Large intestine (tissue), 3 donors: ENCODE results near the gene SLC44A1. TPM values are rescaled to one million over a fixed set of nuclear protein-coding genes. Genes with fewer than 3 reads are reported as not detected.
"Not testable (repeated sequence)": the region's sequence is repeated elsewhere in the genome, so short reads cannot be mapped to it uniquely, and the experiment has no call there.

ENCODE experiments used
- DNase-seq, 2 donors: peaks; one replicate each; pipeline versions ENCODE4 v3.0.0 to v3.0.0-alpha.2; 2013
- H3K27ac ChIP-seq: one replicate; pipeline ENCODE4 v1.5.1; 2013; ENCODE audit warnings: low read length
- H3K27me3 ChIP-seq: 2 replicates; pipeline ENCODE4 v1.6.1; 2013; ENCODE audit warnings: low read length; ENCODE audit not compliant: control insufficient read depth, insufficient read depth
- H3K36me3 ChIP-seq: 2 replicates; pipeline ENCODE4 v1.6.1; 2013; ENCODE audit warnings: low read length; ENCODE audit not compliant: control insufficient read depth, insufficient read depth
- H3K4me1 ChIP-seq: one replicate; pipeline ENCODE4 v1.6.1; 2013; ENCODE audit warnings: low read length; ENCODE audit not compliant: control insufficient read depth, insufficient read depth
- H3K4me3 ChIP-seq: one replicate; pipeline ENCODE4 v1.5.1; 2013; ENCODE audit warnings: low read length
- H3K9me3 ChIP-seq: one replicate; pipeline ENCODE4 v1.6.1; 2013; ENCODE audit warnings: mild to moderate bottlenecking, low read depth, low read length, moderate library complexity; ENCODE audit not compliant: control insufficient read depth
- WGBS: methylation state at CpG from one replicate; pipeline ENCODE4 v1.1.5; 2013; ENCODE audit warnings: low lambda C conversion rate; ENCODE audit not compliant: insufficient coverage; 5-methylcytosine and 5-hydroxymethylcytosine counted together
- polyA plus RNA-seq: library from polyadenylated mRNA; unstranded; fragments of 120-200 nt; gene quantifications from one replicate; pipeline ENCODE4 v1.2.1, GENCODE V29; 2013

The SLC44A1 gene
- polyA plus RNA-seq, 1 donor, result 49.8 TPM

DNA sequence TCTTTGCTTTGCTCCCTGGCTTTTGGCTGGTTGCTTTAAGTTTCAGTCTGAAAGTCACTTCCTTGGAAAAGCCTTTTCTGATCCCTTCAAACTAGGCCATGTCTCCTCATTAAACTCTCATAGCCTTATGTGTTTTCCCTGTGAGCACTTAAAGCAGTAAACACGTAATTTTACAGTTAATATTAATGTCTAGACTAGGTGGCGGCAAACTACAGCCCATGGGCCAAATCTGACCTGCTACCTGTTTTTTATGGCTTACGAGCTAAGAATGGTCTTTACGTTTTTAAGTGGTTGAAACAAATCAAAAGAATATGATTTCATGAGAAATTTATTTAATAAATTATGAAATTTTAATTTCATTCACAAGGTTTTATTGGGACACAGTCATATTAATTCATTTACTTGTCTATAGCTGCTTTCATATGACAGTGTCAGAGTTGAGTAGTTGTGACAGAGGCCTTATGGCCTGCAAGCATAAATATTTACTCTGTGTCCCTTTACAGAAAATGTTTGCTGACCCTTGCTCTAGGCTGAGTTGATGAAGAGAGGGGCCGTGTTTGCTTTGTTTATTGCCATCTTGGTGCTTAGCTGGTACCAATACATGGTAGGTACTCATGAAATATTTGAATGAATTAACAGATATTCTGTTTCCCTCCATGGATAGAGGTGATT, 7.4 kb downstream of the SLC44A1 start:
- Histone ChIP-seq H3K4me3 (no peak overlapping the region), H3K27ac (peak overlapping the region; percentile 52), H3K9me3 (no peaks in the 10 kb centered on the region), H3K27me3 (no peaks in the 10 kb centered on the region), H3K36me3 (no peaks in the 10 kb centered on the region), H3K4me1 (peaks cover 27% of the 10 kb centered on the region)
- 33% methylated on average over 3 of the region's 5 CpGs for WGBS
- peak in 1 of 2 donors; percentile 50 for DNase-seq

DNA sequence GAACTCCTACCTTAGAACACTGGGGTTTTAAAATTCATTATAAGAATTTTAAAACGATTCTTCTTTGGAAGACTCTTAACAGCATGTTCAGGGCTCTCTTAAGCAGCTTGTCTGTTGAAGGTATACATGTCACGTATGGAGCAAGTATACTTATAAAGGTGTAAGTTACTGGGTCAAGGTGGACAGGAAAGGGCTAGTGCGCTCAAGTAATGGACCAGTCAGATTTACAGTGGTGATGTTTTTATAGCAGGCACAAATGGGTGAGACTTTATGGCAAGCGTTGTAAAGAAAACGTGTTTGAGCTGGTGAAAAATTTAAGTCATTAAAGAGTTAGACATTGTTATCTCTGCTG, 7.9 kb downstream of the SLC44A1 start:
- peak overlapping the region; percentile 52 for H3K27ac ChIP-seq
- H3K4me3 ChIP-seq, result no peak overlapping the region
- WGBS, result 80% methylated on average over 1 of the region's 5 CpGs
- peaks cover 24% of the 10 kb centered on the region for H3K4me1 ChIP-seq
- DNase-seq, result peak in 1 of 2 donors; percentile 49
- H3K9me3 ChIP-seq, result no peaks in the 10 kb centered on the region
- no peaks in the 10 kb centered on the region for H3K36me3 ChIP-seq
- no peaks in the 10 kb centered on the region for H3K27me3 ChIP-seq

DNA sequence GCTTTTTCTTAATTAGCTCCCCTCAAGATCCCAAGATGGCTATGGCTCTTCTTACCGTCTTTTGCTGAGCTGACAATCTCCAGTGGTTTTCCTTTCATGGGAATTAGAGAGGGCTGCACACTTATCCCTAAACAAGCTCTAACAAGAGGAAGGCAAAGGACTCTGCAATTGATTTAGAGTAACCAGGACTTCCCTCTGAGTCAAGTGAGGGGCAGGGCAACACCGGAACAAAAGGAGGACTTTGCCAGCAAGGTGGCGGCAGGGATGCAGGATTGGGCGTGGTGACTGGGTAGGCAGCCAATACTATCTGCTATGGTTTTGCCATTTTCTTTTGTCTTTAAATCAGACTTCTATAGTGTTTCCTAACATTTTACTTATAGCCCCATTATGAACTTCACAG, 9.8 kb downstream of the SLC44A1 start:
- no peak overlapping the region for H3K27ac ChIP-seq
- peak in 1 of 2 donors; percentile 32 for DNase-seq

DNA sequence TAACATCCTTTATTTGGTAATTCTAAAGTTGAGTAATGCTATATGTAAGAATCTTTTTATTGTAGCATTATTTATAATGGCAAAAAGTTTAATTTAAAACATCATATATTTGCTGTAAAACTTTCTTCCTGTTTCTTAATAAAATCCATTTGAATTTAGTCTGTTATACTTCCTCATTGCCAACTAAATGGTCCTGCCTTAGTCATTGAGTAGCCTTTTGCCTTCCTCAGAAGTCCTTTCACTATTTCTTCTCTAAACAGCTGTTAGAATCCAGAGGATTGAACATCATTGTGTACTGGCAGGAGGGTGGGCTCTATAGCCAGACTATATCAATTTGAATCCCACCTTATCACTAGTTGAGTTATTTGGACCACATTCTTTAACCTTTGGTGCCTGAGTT, 11.0 kb downstream of the SLC44A1 start:
- Histone ChIP-seq H3K4me1 (peaks cover 27% of the 10 kb centered on the region), H3K27me3 (no peaks in the 10 kb centered on the region), H3K36me3 (no peaks in the 10 kb centered on the region), H3K9me3 (no peaks in the 10 kb centered on the region), H3K27ac (no peak overlapping the region), H3K4me3 (no peak overlapping the region)
- DNase-seq, result no peak

More for the DNA sequence above, 9.8 kb downstream of the SLC44A1 start:
- no CpG with 5 or more reads among the region's 4 CpGs for WGBS
- Histone ChIP-seq H3K4me1 (peaks cover 18% of the 10 kb centered on the region), H3K4me3 (no peak overlapping the region), H3K36me3 (no peaks in the 10 kb centered on the region), H3K9me3 (no peaks in the 10 kb centered on the region), H3K27me3 (no peaks in the 10 kb centered on the region)

DNA sequence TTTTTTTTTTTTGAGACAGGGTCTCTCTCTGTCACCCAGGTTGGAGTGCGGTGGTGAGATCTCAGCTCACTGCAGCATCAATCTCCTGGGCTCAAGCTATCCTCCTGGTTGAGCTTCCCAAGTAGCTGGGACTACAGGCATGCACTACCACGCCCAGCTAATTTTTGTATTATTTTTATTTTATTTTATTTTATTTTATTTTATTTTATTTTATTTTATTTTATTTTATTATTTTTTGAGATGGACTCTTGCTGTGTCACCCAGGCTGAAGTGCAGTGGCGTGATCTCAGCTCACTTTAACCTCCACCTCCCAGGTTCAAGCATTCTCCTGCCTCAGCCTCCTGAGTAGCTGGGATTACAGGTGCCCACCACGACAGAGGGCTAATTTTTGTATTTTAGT, 12.1 kb downstream of the SLC44A1 start:
- not testable (repeated sequence) for H3K9me3 ChIP-seq, H3K27me3 ChIP-seq, DNase-seq, H3K36me3 ChIP-seq, H3K27ac ChIP-seq, H3K4me3 ChIP-seq
- WGBS, result 100% methylated on average over 1 of the region's 4 CpGs
- peaks cover 28% of the 10 kb centered on the region for H3K4me1 ChIP-seq

DNA sequence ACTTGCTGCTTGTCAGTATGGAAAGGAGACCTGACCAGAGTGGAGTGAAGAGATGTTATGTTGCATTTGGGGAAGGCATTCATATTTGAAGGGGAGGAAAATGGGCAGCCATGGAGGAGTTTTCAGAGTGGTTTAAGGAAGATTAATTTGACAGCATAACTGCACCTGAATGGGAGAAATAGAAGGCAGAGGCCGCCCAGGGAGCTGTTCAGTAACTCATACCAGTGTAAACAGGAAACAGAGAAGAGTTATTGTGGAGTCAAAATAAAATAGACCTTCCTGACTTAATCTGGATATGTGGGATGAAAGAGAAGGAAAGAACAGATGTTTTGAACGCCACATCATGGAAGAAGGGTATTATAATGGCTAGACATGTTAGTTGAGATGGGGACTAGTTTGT, 13.4 kb downstream of the SLC44A1 start:
- DNase-seq, result no peak
- 83% methylated on average over 2 of the region's 2 CpGs for WGBS
- Histone ChIP-seq H3K4me1 (peaks cover 19% of the 10 kb centered on the region), H3K36me3 (no peaks in the 10 kb centered on the region), H3K9me3 (no peaks in the 10 kb centered on the region), H3K27me3 (no peaks in the 10 kb centered on the region), H3K27ac (peak overlapping the region; percentile 15), H3K4me3 (no peak overlapping the region)

DNA sequence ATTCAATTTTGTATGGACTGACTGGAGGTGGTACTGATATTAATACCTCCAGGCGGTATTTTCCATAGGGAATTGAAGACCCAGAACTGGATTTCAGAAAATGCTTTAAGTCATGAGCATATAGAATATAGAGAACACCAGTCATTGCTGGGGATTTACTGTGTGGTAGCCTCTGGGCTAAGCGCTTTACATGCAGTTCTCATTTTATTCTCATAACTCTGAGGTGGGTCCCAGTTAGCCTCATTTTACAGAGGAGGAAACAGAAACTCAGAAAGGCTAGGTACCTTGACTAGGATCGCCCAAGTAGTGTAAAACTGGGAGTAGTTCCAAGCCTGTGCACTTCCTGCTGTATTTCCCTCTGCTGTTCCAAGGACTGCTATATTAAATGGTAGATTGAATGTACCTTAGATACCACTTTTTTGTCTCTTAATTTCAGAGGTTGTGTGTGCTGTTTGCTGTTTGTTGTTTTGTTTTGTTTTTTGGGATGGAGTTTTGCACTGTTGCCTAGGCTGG, 13.8 kb downstream of the SLC44A1 start:
- Histone ChIP-seq H3K27me3 (no peaks in the 10 kb centered on the region), H3K36me3 (no peaks in the 10 kb centered on the region), H3K9me3 (no peaks in the 10 kb centered on the region), H3K4me1 (peaks cover 18% of the 10 kb centered on the region), H3K27ac (no peak overlapping the region), H3K4me3 (no peak overlapping the region)
- no CpG with 5 or more reads among the region's 3 CpGs for WGBS
- no peak for DNase-seq

DNA sequence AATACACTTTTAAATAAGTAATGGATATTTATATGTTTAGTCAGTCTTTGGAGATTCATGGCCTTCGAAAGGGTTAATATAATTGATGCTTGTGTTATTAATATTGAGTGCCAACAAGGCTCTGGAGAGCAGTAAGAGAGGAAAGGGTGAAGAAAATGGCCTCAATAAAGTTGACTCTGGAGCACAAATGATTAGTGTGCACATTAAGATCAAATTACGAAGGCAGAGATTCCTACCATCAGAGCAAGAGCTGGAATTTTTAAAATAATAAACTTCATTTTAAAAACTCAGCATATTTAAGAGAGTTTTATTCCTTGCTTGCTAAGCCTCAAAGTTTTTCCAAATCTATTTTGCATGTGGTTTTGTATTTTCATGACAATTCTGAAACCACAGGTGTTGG, 14.8 kb downstream of the SLC44A1 start:
- H3K36me3 ChIP-seq, result no peaks in the 10 kb centered on the region
- no peak overlapping the region for H3K4me3 ChIP-seq
- H3K4me1 ChIP-seq, result peaks cover 18% of the 10 kb centered on the region
- no peaks in the 10 kb centered on the region for H3K9me3 ChIP-seq
- no peaks in the 10 kb centered on the region for H3K27me3 ChIP-seq
- WGBS, result no CpG with 5 or more reads among the region's 2 CpGs
- H3K27ac ChIP-seq, result no peak overlapping the region
- no peak for DNase-seq

DNA sequence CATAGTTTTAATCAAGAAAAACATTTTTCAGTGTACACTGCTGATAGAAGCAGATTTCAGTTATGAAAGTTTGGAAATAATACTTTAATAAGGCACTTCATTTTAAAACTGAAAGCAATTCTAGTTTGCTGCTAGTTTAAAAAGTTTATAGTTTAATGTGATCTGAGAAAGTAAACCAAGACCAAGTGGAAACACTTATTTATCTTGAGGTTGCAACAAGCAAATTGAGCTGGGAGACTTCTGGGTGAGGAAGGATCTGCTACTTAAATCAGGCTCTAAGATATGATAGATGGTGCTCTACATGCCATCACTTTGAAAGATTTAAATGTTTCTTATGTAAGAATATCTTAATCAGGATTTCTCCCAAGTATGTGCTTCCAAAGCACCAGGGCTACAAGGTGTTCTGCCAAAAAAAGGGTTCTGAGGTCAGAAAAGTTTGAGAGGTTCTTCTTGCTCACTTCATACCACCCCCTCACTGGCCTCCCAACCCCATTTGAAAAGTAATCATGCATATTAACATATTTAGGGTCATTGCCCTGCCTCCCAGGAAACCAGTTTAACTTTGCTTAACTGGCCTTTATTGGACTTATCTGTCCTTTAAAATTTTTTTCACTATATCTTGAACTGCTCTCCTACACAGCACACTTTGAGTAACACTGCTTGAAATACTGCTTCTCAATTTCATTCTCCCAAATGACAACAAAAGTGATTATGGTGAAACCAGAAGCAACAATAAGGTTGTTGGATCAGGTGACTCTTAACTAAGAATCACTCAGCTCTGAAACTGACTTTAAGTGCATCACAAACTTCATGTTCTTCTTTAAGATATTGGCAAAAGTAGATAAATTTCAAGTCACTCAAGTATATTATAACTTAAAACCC, 15.5 kb downstream of the SLC44A1 start:
- H3K4me1 ChIP-seq, result peaks cover 18% of the 10 kb centered on the region
- H3K27me3 ChIP-seq, result no peaks in the 10 kb centered on the region
- peak overlapping the region; percentile 21 for H3K27ac ChIP-seq

DNA sequence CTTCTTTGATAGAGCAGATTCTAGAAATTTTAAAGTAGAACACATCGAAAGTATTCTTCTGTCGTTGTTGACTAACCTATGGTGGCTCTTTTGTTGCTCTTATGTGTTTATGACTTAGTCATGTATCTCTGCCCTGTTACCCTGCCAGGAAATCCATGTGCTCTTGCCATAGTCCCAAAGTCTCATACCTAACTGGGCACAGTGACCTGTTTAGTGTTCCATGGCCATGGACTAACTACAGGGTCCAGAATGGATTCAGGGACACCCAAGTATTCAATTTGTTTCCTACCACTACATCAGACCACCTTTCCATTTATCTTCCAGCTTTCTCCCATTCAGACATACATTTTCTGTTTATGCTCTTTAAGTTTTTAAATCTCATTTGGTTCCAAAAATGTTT, 18.0 kb downstream of the SLC44A1 start:
- H3K9me3 ChIP-seq, result no peaks in the 10 kb centered on the region
- no peaks in the 10 kb centered on the region for H3K27me3 ChIP-seq
- DNase-seq, result no peak
- no CpG with 5 or more reads among the region's 2 CpGs for WGBS
- H3K27ac ChIP-seq, result no peak overlapping the region
- peaks cover 18% of the 10 kb centered on the region for H3K4me1 ChIP-seq
- H3K4me3 ChIP-seq, result no peak overlapping the region
- H3K36me3 ChIP-seq, result no peaks in the 10 kb centered on the region

More for the DNA sequence above, 15.5 kb downstream of the SLC44A1 start:
- DNase-seq, result peak in 1 of 2 donors; percentile 43
- Histone ChIP-seq H3K4me3 (no peak overlapping the region), H3K9me3 (no peaks in the 10 kb centered on the region), H3K36me3 (no peaks in the 10 kb centered on the region)
